GM19023 (cell line): ENCODE results near the gene HERC4.
"Not testable (repeated sequence)": the region's sequence is repeated elsewhere in the genome, so short reads cannot be mapped to it uniquely, and the experiment has no call there.

Source experiments
- ATAC-seq: cut with Tn5 transposase; IDR thresholded peaks from one replicate; pipeline ENCODE4 v1.9.1; 2021; ENCODE audit warnings: mild to moderate bottlenecking, moderate library complexity; ENCODE audit not compliant: unreplicated experiment

Gene HERC4

GRCh38 chr10:67971311-67971710 lies 103.8 kb downstream of the HERC4 start:
- ATAC-seq, result no peak

DNA sequence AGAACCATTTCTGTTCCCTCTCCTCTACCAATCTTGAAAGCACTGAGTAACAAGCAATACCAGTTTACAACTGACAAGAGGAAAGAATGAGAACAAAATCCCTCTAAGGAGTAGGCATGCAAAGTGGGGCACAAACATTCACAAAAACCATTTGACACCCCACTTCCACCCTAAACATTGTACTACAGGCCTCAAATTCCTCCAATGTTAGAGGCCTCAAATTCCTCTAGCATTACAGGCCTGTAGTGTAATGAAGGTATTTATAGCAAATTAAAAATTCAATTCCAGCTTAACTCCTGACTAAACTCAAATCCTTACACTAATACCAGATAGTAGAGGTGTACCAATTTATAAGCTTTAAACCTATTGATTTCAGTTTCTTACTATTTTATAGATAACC lies 105.2 kb downstream of the HERC4 start:
- ATAC-seq, result no peak

- ATAC-seq, result not testable (repeated sequence)
Observed at GRCh38 chr10:67966035-67966434, 109.0 kb downstream of the HERC4 start.

DNA sequence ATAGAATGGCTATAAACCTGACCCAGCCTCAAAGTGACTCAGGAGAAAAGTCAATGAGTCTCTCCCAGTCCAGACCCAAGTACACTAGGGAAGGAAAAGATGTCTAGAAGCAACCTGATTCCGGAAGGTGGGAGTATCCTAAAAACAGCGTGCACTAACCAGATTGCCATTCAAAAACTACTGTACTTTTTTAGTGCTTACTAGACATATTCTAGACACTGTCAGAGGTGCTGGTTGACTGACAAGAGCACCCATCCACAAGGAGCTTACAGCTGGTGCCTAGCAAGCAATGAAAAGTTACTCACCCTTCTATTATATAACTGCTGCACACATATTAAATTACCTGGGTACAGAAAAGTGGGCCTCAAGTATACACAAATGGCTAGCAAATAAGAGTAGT lies 109.6 kb downstream of the HERC4 start:
- ATAC-seq, result no peak

DNA sequence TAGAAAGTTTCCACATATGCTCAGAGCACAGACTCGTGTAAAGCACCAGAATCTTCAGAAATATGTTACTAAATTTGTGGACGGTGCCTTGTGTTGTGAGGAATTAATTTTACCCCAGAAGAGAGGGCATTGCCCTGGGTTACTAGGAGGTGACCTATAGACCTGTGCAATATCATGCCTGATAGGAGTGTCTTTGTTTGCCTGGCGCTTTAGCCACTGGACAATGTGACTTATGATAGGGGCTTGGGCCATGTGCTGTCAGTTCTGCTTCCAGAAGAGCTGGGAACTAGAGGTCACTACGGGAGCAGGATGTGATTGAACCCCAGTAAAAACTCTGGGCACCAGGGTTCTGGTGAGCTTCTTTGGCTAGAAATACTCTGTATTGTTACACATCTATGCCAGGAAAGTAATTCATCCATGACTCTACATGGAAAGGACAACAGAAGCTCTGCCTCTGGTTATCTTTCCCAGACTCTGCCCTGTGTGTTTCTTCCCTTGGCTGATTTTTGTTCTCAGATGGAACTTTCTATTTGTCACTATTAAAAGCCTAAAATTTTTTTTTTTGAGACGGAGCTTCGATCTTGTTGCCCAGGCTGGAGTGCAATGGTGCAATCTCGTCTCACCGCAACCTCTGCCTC lies 115.1 kb downstream of the HERC4 start:
- ATAC-seq, result no peak

- no peak for ATAC-seq
Observed at GRCh38 chr10:67955614-67956013, 119.5 kb downstream of the HERC4 start.

GRCh38 chr10:67943917-67944316 lies 131.2 kb downstream of the HERC4 start:
- no peak for ATAC-seq

DNA sequence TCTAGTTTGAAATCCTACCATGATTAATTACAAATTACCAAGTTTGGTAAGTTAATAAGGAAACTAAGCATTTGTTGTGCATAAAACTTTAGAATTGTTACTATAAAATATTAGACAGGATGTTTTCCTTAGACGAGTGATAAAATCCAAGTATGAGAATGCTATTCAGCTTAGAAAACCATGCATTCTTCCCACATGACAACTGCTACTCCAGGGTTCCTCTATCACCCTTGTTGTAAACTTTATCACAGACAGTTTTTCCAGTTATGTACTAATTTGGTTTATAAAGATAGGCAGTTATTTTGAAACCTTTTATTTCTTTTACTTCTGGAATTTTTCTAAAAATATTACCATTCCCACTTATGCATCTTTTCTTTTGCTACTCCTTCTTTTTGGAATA lies 138.7 kb downstream of the HERC4 start:
- no peak for ATAC-seq

DNA sequence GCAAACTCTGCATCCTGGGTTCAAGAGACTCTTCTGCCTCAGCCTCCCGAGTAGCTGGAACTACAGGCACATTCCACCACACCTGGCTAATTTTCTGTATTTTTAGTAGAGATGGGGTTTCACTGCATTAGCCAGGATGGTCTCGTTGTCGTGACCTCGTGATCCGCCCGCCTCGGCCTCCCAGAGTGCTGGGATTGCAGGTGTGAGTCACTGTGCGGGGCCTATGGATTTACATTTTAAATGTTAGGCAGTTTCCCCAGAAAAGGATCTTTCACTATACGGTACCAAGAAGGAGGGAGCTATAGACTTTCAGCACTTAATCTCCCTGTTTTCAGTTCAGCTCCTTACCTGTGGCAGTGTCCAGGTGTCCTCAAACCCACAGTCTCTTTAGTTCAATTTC lies 139.9 kb downstream of the HERC4 start:
- no peak for ATAC-seq

GRCh38 chr10:67934336-67934735 lies 140.7 kb downstream of the HERC4 start:
- ATAC-seq, result no peak

GRCh38 chr10:67933199-67933598 lies 141.9 kb downstream of the HERC4 start:
- ATAC-seq, result no peak

GRCh38 chr10:67926951-67927350 lies 148.1 kb downstream of the HERC4 start:
- no peak for ATAC-seq

DNA sequence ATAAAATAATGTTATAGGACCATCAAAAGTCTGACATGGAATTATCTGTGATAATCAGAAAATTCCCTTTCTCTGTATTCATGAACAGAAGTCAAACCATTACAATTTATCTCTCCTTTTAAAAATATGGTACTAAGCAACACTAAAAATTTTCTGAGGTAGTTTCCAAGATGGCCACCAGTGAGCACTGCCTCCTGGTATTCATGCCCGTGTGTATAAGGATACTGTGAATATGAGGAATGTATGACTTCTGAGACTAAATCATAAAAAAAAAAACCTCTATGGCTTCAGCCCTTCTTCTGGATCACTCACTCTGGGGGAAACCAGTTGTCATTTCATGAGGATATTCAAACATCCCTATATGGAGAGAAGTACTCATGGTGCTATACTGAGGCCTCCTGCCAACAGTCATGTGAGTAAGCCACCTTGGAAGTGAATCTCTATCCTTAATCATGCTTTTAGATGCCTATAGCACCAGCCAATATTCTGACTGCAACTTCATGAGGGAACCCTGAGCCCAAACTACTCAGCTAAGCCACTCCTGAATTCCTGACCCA lies 149.6 kb downstream of the HERC4 start:
- ATAC-seq, result no peak

- no peak for ATAC-seq
Observed at GRCh38 chr10:67924136-67924535, 150.9 kb downstream of the HERC4 start.

DNA sequence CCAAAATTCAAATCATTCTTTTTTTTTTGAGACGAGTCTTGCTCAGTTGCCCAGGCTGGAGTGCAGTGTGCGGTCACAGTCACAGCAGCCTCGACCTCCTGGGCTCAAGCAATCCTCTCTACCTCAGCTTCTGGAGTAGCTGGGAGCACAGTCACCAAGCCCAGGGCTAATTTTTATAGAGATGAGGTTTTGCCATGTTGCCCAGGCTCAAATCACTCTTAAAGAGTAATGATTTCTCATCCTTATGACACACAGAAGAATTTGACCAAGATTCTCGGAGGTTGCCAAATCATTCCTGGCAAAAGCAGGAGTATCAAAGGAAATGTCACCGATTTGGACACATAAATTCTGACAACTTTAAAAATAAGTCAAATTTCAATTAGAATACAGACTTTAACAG lies 151.5 kb downstream of the HERC4 start:
- no peak for ATAC-seq

DNA sequence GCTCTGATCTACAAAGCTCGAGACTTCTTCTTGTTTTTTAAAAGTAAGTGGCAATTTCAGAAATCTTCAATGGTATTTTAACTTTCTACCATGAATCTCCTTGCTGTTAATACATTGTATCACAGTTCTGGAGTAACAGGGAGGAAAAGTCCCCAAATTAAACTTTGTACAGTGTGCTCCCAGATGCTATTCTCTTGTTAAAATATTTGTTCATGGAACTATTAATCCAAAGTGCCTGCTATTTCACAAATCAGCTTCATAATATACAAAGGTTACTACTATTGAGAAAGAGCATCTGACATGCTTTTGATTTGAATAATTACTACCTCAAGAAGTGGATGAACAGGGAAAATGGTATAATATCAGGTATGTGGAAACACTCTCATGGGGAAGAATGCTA lies 154.0 kb downstream of the HERC4 start:
- ATAC-seq, result no peak

DNA sequence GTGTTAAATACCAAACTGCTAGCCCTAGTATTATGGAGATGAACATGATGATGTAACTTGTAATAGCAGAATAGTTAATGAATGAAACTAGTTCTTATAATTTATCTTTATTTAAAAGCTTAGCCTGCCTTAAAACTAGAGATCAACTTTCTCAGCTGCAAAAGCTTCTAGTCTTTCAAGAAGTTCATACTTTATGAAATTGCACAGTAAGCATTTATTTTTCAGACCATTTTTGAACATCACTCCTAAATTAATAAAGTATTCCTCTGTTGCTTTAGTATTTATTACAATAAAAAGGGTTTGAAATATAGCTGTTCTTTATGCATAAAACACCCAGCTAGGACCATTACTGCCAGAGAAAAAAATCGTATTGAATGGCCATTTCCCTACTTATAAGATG lies 157.4 kb downstream of the HERC4 start:
- no peak for ATAC-seq

DNA sequence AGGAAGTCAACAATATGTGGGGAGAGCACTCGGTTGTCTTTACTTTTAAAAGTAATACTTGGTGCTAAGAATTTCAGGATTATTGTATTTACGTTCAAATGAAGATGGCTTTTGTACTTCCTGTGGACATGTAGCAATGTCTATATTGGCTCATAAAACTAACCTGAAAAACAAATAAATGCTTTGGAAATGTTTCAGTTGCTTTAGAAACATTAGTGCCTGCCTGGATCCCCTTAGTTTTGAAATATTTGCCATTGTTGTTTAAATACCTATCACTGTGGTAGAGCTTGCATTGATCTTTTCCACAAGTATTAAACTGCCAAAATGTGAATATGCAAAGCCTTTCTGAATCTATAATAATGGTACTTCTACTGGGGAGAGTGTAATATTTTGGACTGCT lies 157.9 kb downstream of the HERC4 start:
- ATAC-seq, result no peak

GRCh38 chr10:67914777-67915340 lies 160.2 kb downstream of the HERC4 start:
- no peak for ATAC-seq

- ATAC-seq, result no peak
Observed at GRCh38 chr10:67912331-67912946, 162.6 kb downstream of the HERC4 start.

GRCh38 chr10:67903581-67903980 lies 171.5 kb downstream of the HERC4 start:
- ATAC-seq, result no peak

- ATAC-seq, result no peak
Observed at GRCh38 chr10:67893637-67894036, 181.4 kb downstream of the HERC4 start.
